ENCODE results near the gene C2CD2L. TPM values are rescaled to one million over a fixed set of nuclear protein-coding genes. Genes with fewer than 3 reads are reported as not detected.
A peak's percentile ranks its signal among the peaks of the same experiment; 100 is the strongest.

Gene C2CD2L
- total RNA-seq, 1 donor: 7.5 TPM

DNA sequence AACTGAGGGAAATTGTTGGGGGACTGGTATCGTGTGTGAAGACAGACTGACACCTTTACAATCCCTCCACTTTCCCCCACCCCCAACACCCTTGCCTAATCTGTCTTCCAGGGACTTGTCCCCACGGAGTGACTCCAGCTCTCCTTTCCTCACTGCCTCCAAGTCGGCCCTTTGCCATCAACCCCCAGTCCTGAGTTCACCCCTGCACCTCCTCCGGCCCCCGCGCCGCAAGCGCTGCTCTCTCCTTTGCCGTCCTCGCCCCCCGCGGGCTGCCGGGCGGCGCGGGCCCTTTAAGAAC lies 41.5 kb downstream of the C2CD2L start:
- H3K4me1 ChIP-seq (ENCODE audit: insufficient read depth, low read length): peaks cover 14% of the 10 kb centered on the region
- H3K9me3 ChIP-seq (ENCODE audit: low read depth, low read length): no peaks in the 10 kb centered on the region
- H3K4me3 ChIP-seq (ENCODE audit: low read length): peak overlapping the region; percentile 30
- peaks cover 64% of the 10 kb centered on the region for H3K27me3 ChIP-seq (ENCODE audit: insufficient read depth, low read length)

DNA sequence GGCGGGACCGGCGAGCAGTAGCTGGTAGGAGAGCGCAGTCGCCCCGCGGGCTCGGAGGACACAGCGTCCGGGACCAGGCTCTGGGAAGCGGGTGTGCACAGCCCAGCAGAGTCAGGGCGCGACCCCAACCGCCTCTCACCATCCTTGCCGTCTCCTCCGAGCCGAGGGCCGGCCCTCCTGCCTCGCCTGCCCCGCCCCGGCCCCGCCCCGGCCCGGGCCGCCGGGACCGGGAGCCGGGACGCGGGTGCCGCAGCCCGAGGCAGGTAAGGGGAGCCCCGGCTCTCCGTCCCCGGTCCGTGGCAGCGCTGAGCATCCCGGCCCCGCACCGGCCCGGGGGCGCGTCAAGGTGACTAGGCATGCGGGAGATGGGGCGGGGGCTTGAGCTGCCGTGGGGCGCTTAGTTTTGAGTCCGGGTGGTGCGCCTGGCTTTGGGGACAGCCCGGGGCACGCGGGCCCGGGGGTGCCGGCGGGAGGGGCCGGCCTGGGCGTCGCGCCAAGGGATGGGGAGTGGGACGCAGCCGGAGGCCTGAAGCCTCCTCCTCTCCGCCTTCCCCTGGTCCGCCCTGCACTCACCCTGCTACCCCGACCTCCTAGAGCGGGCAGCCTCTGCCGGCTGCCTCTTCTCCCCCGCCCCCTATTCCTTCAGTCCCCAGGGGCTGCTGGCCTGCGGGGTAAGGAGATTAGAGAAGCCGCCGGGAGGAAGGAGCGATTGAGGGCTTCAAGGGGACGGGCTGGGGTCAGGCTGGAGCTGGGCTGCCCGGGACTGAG lies 42.1 kb downstream of the C2CD2L start, which contains the start of gene ABCG4:
Gene ABCG4 (plus strand): TSS at position 35 of the 768 bp plus-strand sequence. CDS start 914 bp downstream, outside the sequence.
- Histone ChIP-seq H3K27me3 (ENCODE audit: insufficient read depth, low read length) (peaks cover 64% of the 10 kb centered on the region), H3K4me3 (ENCODE audit: low read length) (peak within 1 kb of the TSS; percentile 30)

DNA sequence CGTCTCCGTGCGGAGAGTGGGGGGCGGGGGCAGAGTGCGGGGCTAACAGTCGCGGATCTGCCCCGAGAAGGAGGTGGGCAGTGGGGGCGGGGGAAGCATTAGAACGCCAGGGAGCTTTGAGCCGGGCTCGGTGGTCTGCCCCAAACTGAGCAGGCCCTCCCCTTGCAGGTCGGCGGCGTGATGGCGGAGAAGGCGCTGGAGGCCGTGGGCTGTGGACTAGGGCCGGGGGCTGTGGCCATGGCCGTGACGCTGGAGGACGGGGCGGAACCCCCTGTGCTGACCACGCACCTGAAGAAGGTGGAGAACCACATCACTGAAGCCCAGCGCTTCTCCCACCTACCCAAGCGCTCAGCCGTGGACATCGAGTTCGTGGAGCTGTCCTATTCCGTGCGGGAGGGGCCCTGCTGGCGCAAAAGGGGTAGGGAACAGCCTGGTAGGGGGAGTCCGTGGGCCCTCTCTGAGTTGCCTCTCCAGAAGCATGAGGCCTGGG lies 42.7 kb downstream of the C2CD2L start:
- Histone ChIP-seq H3K4me3 (ENCODE audit: low read length) (no peak overlapping the region), H3K27me3 (ENCODE audit: insufficient read depth, low read length) (peaks cover 64% of the 10 kb centered on the region), H3K4me1 (ENCODE audit: insufficient read depth, low read length) (peaks cover 14% of the 10 kb centered on the region), H3K9me3 (ENCODE audit: low read depth, low read length) (no peaks in the 10 kb centered on the region)

More for the DNA sequence above, 42.1 kb downstream of the C2CD2L start, which contains the start of gene ABCG4:
- Histone ChIP-seq H3K4me1 (ENCODE audit: insufficient read depth, low read length) (peaks cover 14% of the 10 kb centered on the region), H3K9me3 (ENCODE audit: low read depth, low read length) (no peaks in the 10 kb centered on the region)

DNA sequence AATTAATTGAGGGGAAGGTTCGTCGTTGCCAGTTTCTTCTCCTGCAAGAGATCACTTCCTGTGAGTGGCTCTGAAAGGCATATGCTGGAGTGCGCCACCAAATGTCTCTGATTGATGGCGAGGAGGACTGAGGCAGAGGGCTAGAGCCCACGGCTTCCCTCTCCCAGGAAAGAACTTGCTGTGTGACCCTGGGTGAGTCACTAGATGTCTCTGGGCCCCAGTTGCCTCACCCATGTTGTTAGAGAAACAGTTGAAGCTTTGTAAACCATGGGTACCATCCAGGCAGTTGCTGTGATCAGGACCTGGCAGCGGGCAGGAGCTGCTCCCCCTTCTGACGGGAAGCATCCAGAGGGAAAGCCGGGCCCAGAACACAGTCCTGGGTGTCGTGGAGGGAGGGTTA lies 44.9 kb downstream of the C2CD2L start:
- no peaks in the 10 kb centered on the region for H3K9me3 ChIP-seq (ENCODE audit: low read depth, low read length)
- H3K4me1 ChIP-seq (ENCODE audit: insufficient read depth, low read length): peaks cover 14% of the 10 kb centered on the region
- H3K27me3 ChIP-seq (ENCODE audit: insufficient read depth, low read length): peaks cover 49% of the 10 kb centered on the region
- no peak overlapping the region for H3K4me3 ChIP-seq (ENCODE audit: low read length)

DNA sequence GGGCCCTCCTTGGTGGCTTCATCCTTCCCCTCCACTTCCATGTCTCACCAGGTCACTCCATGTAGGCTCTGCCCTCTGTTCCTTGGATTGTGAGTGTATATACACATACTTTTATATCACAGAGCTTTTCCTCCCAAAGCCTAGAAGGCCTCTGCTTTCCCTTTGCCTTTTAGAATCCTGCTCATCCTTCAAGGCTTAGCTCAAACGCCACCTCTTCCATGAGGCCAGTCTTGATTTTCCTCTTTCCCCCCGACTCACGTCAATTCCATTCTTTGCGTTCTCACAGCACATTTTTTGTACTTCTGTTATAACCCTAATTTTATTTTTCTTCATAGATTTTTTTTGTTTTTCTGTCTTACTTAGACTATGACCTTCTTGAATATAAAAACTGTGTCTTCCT lies 45.5 kb downstream of the C2CD2L start:
- no peak overlapping the region for H3K4me3 ChIP-seq (ENCODE audit: low read length)
- peaks cover 14% of the 10 kb centered on the region for H3K4me1 ChIP-seq (ENCODE audit: insufficient read depth, low read length)
- peaks cover 44% of the 10 kb centered on the region for H3K27me3 ChIP-seq (ENCODE audit: insufficient read depth, low read length)
- H3K9me3 ChIP-seq (ENCODE audit: low read depth, low read length): no peaks in the 10 kb centered on the region

DNA sequence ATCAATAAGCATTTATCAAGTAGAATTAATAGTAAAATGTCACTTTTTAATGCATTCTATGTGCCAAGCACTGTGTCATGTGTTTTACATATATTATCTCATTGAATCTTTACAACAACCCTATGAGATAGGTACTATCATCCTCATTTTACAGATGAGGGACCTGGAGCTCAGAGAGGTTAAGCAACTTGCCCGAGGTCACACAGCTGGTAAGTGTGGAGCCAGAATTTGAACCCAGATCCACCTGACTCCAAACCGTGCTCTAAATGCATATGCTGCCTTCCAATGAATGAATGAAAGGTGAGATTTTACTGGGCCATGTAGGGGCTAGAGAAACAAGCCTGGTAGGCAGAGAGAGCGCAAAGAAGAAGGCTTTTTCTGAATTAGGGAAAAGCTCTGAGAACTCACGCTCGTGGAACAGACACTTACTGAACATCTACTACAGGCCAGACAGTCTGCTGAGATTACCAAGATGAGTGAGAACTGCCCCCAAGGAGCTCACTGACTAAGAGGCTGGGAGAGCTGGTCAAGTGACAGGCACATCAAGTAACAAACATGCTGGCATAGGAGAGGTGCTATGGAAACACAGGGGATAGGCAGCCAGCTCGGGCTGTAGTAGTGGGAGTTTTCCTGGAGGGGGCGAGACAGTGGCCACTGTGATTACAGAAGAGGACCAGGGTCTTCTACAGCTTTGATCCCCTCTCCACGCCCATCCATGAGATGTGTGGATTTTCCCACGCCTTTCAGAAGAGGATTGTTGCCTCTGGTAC lies 46.1 kb downstream of the C2CD2L start:
- Histone ChIP-seq H3K27me3 (ENCODE audit: insufficient read depth, low read length) (peaks cover 37% of the 10 kb centered on the region), H3K4me3 (ENCODE audit: low read length) (no peak overlapping the region), H3K9me3 (ENCODE audit: low read depth, low read length) (no peaks in the 10 kb centered on the region), H3K4me1 (ENCODE audit: insufficient read depth, low read length) (peaks cover 12% of the 10 kb centered on the region)

DNA sequence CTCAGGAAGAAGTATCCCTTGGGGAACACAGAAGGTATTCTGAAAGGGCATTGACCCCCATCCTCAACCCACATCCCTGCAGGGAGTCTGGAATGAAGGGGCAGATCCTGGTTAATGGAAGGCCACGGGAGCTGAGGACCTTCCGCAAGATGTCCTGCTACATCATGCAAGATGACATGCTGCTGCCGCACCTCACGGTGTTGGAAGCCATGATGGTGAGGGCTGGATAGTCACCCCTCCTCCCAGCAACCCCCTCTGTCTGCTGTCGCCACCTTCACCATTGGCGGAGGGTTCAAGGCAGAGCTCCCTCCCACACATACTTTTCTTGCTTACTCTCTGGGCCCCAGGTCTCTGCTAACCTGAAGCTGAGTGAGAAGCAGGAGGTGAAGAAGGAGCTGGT lies 47.0 kb downstream of the C2CD2L start:
- Histone ChIP-seq H3K4me1 (ENCODE audit: insufficient read depth, low read length) (peaks cover 5% of the 10 kb centered on the region), H3K4me3 (ENCODE audit: low read length) (no peak overlapping the region), H3K27me3 (ENCODE audit: insufficient read depth, low read length) (peaks cover 31% of the 10 kb centered on the region), H3K9me3 (ENCODE audit: low read depth, low read length) (no peaks in the 10 kb centered on the region)

DNA sequence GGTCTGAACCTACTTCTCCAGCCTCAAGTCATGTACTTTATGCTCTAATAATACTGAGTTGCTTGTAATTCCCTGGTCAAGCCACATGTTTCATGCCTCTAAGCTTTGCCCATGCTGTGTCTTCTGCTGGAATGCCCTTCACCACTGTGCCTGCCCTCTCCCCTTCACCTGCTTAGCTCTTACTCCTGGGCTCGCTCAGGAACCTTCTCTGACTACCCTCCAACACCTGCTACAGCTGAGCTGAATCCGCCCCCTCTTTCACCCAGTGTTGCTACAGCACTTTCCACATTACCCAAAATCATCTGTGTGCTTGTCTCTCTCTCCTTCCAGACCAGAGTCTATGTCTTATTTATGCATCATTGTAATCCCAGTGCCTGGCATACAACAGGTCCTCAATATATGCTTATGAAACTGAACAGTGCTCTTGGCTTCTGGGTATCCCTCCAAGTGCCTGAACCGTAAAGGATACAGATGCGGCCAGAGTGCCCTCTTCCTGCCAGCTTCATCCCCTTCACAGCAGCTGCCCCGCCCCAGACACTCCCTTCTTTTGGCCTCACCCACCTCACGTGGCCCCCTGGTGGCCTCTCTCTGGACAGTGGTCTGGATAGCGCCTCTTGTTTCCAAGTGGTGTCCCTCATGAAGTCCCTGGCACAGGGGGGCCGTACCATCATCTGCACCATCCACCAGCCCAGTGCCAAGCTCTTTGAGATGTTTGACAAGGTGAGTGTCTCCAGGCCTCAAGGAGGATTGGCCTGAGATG lies 48.8 kb downstream of the C2CD2L start:
- H3K27me3 ChIP-seq (ENCODE audit: insufficient read depth, low read length): peaks cover 15% of the 10 kb centered on the region
- H3K4me1 ChIP-seq (ENCODE audit: insufficient read depth, low read length): no peaks in the 10 kb centered on the region
- no peak overlapping the region for H3K4me3 ChIP-seq (ENCODE audit: low read length)
- no peaks in the 10 kb centered on the region for H3K9me3 ChIP-seq (ENCODE audit: low read depth, low read length)

DNA sequence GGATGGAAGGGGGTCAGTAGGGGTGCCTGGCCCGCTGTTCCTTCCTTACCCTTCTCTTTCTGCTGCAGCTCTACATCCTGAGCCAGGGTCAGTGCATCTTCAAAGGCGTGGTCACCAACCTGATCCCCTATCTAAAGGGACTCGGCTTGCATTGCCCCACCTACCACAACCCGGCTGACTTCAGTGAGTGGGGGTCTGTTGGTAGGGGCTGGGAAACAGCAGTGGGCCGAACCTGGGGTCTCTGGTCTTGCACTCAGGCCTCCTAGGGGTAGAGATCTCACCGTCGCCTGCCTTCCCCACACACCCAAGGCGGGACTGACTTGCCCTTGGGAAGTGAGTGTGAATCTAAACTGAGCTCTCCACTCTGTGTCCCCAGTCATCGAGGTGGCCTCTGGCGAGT lies 49.4 kb downstream of the C2CD2L start:
- Histone ChIP-seq H3K9me3 (ENCODE audit: low read depth, low read length) (no peaks in the 10 kb centered on the region), H3K4me3 (ENCODE audit: low read length) (no peak overlapping the region), H3K27me3 (ENCODE audit: insufficient read depth, low read length) (peaks cover 11% of the 10 kb centered on the region), H3K4me1 (ENCODE audit: insufficient read depth, low read length) (no peaks in the 10 kb centered on the region)

DNA sequence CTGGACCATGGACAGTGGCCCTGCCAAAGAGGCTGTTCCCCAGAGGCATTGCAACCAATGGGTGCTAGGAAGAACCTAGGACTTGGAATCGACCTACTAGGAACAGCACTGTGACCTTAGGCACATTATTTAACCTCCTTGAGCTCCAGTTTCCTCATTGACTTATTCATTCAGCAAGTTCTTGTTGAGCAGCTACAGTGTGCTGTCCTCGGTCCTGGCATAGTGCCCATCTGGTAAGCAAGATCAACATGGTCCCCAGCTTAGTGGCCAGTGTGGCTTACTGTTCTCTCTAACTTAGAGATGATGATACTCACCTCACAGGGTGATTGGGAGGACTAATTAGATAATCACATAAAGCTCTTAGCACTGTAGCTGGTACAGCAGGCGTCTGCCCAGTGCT lies 49.9 kb downstream of the C2CD2L start:
- no peaks in the 10 kb centered on the region for H3K9me3 ChIP-seq (ENCODE audit: low read depth, low read length)
- peaks cover 7% of the 10 kb centered on the region for H3K27me3 ChIP-seq (ENCODE audit: insufficient read depth, low read length)
- no peaks in the 10 kb centered on the region for H3K4me1 ChIP-seq (ENCODE audit: insufficient read depth, low read length)
- H3K4me3 ChIP-seq (ENCODE audit: low read length): no peak overlapping the region

DNA sequence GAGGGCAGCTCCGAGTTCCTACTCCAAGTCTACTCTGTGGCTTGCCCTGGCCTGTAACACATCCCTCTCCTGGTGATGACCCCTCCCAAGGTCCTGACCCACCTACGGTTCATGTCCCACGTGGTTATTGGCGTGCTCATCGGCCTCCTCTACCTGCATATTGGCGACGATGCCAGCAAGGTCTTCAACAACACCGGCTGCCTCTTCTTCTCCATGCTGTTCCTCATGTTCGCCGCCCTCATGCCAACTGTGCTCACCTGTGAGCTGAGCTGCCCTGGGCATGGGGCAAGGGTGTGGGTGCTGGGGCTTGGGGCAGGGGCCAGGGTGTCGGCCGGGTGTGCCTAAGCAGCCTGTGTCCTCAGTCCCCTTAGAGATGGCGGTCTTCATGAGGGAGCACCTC lies 51.3 kb downstream of the C2CD2L start:
- Histone ChIP-seq H3K4me1 (ENCODE audit: insufficient read depth, low read length) (no peaks in the 10 kb centered on the region), H3K4me3 (ENCODE audit: low read length) (no peak overlapping the region), H3K27me3 (ENCODE audit: insufficient read depth, low read length) (no peaks in the 10 kb centered on the region), H3K9me3 (ENCODE audit: low read depth, low read length) (no peaks in the 10 kb centered on the region)

DNA sequence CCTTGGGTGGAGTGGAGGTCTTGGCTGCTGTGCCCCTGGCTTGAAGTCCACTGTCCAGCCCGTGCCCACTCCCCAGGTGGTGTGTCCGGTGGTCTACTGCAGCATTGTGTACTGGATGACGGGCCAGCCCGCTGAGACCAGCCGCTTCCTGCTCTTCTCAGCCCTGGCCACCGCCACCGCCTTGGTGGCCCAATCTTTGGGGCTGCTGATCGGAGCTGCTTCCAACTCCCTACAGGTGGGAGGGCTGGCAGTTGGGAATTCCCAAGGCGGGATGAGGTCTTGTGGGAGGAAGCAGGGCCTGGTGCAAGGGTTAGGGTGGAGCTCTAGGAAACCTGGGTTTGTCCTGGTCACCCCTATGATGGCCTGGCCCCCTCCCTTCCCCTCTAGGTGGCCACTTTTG lies 53.0 kb downstream of the C2CD2L start:
- H3K27me3 ChIP-seq (ENCODE audit: insufficient read depth, low read length): no peaks in the 10 kb centered on the region
- H3K9me3 ChIP-seq (ENCODE audit: low read depth, low read length): no peaks in the 10 kb centered on the region
- no peaks in the 10 kb centered on the region for H3K4me1 ChIP-seq (ENCODE audit: insufficient read depth, low read length)
- no peak overlapping the region for H3K4me3 ChIP-seq (ENCODE audit: low read length)

DNA sequence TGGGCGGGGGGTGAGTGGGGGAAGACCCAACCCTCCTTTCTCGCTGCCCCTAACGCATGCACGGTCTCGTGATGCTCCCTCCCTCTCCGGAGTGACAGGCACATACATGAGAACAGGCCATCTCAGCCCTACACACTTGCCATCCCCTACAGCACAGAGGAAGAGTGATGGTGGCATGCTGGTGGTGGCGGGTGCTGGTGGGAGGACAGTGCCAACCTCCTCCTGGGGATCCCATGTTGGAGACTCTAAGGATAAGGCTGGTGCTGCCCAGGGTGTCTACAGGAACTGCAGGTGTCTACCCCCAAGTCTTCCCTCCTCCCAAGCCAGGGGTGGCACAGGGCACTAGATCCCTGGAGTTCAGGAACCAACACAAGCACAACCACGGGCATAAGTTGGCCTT lies 54.7 kb downstream of the C2CD2L start:
- Histone ChIP-seq H3K27me3 (ENCODE audit: insufficient read depth, low read length) (no peaks in the 10 kb centered on the region), H3K9me3 (ENCODE audit: low read depth, low read length) (no peaks in the 10 kb centered on the region), H3K4me1 (ENCODE audit: insufficient read depth, low read length) (no peaks in the 10 kb centered on the region), H3K4me3 (ENCODE audit: low read length) (no peak overlapping the region)

DNA sequence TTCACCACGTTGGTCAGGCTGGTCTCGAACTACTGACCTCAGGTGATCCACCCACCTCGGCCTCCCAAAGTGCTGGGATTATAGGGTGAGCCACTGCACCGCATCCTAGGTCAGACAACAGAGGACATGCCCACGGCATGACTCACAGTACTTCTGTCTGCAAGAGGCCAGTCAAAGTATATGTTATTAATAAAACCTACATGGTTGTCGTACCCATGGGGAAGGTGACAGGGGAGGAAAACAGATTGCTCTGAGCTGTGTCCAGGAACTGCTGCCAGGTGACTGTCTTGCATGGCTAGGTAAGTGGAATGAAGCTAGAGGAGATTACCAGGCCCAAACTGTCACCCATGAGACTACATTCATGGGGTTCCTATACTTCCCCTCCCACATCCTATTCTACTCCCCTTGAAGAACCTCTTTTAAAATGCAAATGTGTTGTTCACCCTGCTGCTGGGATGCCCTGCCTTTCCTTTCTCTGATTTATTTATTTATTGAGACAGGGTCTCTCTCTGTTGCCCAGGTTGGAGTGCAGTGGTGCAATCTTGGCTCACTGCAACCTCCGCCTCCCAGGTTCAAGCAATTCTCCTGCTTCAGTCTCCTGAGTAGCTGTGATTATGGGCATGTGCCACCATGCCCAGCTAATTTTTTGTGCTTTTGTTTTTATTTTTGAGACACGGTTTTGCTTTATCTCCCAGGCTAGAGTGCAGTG lies 59.4 kb downstream of the C2CD2L start:
- H3K9me3 ChIP-seq (ENCODE audit: low read depth, low read length): no peaks in the 10 kb centered on the region
- no peaks in the 10 kb centered on the region for H3K27me3 ChIP-seq (ENCODE audit: insufficient read depth, low read length)

More for the DNA sequence above, 59.4 kb downstream of the C2CD2L start:
- Histone ChIP-seq H3K4me1 (ENCODE audit: insufficient read depth, low read length) (peaks cover 10% of the 10 kb centered on the region), H3K4me3 (ENCODE audit: low read length) (no peak overlapping the region)
